HL-60 (cell line): ENCODE data around the gene IL1R1.

Source experiments
- DNase-seq, 2 experiments: peaks; one replicate each; pipeline ENCODE4 v3.0.0-alpha.2; 2010 to 2020; ENCODE audit warnings: low read depth in 1 of 2, low spot score in 1 of 2
- H3K27ac ChIP-seq: fragments of 250-450 bp; sonication (Bioruptor Pico); replicated peaks from 2 replicates; pipeline ENCODE4 v1.5.1; 2020; ENCODE audit warnings: mild to moderate bottlenecking, moderate library complexity
- H3K27me3 ChIP-seq: fragments of 250-450 bp; sonication (Bioruptor Pico); 2 replicates; pipeline ENCODE4 v1.5.1; 2021; ENCODE audit warnings: mild to moderate bottlenecking, moderate library complexity; ENCODE audit not compliant: insufficient read depth, poor library complexity, severe bottlenecking
- H3K4me3 ChIP-seq: replicated peaks from 2 replicates; pipeline ENCODE4 v1.5.1; 2011; ENCODE audit warnings: mild to moderate bottlenecking, control low read depth, low read length; ENCODE audit not compliant: insufficient read depth
- GABPA ChIP-seq: IDR thresholded peaks from 2 replicates; pipeline ENCODE4 v1.6.1; 2012; ENCODE audit warnings: low read depth
- POLR2AphosphoS5 ChIP-seq: IDR thresholded peaks from 2 replicates; pipeline ENCODE4 v1.6.1; 2012; ENCODE audit warnings: low read depth
- REST ChIP-seq: IDR thresholded peaks from 2 replicates; pipeline ENCODE4 v1.6.1; 2012; ENCODE audit warnings: low read depth; ENCODE audit not compliant: insufficient replicate concordance
- SPI1 ChIP-seq: IDR thresholded peaks from 2 replicates; pipeline ENCODE4 v1.6.1; 2012; ENCODE audit warnings: low read depth, mild to moderate bottlenecking, borderline replicate concordance
- TF ChIP-seq, protein P1 (sequence below): IDR thresholded peaks from one replicate; pipeline ENCODE4 v1.5.1; 2011; ENCODE audit warnings: low read length, control low read depth, inconsistent platforms; ENCODE audit not compliant: insufficient read depth

Gene IL1R1

DNA sequence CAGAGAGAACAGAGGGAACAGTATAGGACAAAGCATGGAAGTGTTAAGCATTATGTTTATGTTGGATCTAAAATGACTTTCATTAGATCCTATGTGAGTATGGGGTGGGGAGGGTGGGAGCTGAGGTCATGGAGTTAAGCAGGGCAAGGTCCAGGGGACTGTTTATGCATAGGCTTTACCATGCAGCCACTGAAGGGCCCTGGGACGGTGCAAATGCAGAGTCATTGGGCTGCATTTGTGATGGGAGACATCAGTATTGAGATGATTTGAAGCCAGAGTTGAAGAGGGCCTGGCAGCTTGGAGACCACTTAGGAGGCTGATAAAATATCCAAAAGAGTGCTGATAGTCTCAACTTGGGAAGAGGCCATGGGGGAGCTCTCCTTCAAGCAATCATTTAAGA lies 66.9 kb downstream of the IL1R1 start:
- TF ChIP-seq, protein P1, sequence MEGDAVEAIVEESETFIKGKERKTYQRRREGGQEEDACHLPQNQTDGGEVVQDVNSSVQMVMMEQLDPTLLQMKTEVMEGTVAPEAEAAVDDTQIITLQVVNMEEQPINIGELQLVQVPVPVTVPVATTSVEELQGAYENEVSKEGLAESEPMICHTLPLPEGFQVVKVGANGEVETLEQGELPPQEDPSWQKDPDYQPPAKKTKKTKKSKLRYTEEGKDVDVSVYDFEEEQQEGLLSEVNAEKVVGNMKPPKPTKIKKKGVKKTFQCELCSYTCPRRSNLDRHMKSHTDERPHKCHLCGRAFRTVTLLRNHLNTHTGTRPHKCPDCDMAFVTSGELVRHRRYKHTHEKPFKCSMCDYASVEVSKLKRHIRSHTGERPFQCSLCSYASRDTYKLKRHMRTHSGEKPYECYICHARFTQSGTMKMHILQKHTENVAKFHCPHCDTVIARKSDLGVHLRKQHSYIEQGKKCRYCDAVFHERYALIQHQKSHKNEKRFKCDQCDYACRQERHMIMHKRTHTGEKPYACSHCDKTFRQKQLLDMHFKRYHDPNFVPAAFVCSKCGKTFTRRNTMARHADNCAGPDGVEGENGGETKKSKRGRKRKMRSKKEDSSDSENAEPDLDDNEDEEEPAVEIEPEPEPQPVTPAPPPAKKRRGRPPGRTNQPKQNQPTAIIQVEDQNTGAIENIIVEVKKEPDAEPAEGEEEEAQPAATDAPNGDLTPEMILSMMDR, result no peak
- TF ChIP-seq REST (no peak), SPI1 (no peak), POLR2AphosphoS5 (no peak), GABPA (no peak)
- Histone ChIP-seq H3K27ac (no peak overlapping the region), H3K4me3 (no peak overlapping the region), H3K27me3 (no peaks in the 10 kb centered on the region)
- DNase-seq, result no peak

- Histone ChIP-seq H3K27ac (no peak overlapping the region), H3K27me3 (no peaks in the 10 kb centered on the region), H3K4me3 (no peak overlapping the region)
- no peak for DNase-seq
- TF ChIP-seq SPI1 (no peak), REST (no peak), GABPA (no peak), POLR2AphosphoS5 (no peak)
- TF ChIP-seq, protein P1, result no peak
Measured at GRCh38 chr2:102217032-102217431, 74.5 kb downstream of the IL1R1 start.

- TF ChIP-seq POLR2AphosphoS5, result no peak
- TF ChIP-seq, protein P1, result no peak
- peak; percentile 94 for TF ChIP-seq SPI1
- DNase-seq, result peak in 1 of 2 experiments; percentile 31
- no peaks in the 10 kb centered on the region for H3K27me3 ChIP-seq
- H3K4me3 ChIP-seq, result no peak overlapping the region
- H3K27ac ChIP-seq, result no peak overlapping the region; the same call in 1 of the 2 replicates
Measured at GRCh38 chr2:102224824-102225739, 82.5 kb downstream of the IL1R1 start.
